Measurements from ENCODE around the gene PILRA. TPM values are rescaled to one million over a fixed set of nuclear protein-coding genes. Genes with fewer than 3 reads are reported as not detected.

Gene PILRA
- total RNA-seq, 1 donor from 2014 or later, result not detected

DNA sequence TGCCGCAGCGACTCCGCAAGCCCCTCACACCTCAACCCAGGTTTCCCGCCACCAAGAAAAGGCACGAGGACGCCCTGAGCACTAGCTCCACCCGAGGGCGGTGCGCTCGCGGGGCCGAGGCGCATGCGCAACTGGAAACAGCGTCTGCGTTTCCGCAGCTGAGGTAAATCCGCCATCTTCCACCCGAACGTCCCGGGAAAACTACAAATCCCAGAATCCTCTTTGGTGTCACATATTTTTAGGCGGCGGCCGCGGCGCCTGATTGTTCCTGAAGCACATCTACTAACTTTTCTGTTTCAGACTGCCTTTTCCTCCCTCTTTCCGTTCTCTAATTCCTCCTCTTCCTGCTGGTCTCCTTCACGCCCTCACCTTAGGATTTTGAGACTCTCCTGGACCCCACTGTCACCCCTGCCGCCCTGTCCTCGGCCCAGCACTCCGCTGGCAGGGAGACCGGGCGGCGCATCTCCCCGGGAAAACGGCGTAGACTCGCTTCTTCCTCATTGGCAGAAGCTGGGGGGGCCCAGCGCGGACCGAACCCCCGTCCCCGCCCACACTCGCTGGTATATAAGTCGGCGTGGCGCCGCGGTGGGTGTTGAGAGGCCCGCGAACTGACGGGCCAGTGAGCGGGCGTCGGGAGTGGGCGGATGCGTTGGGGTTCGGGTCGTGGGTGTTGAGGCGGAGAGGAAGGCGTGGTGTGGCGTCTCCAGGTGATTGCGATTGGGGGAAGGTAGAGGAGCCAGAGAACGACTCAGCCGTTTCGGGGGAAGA, 55.1 kb downstream of the PILRA start, which contains the start of gene ZCWPW1:
TSS of gene ZCWPW1 (minus strand) at position 505 of the 768 bp plus-strand sequence. CDS start 8,054 bp downstream, outside the sequence.
- FAIRE-seq, result no peak
- Histone ChIP-seq H3K36me3 (ENCODE audit: control insufficient read depth, insufficient read depth, low read length) (peaks cover 8% of the 10 kb centered on the region), H3K4me3 (ENCODE audit: low read depth, low read length) (peak within 1 kb of the TSS; percentile 94), H3K27me3 (ENCODE audit: control insufficient read depth, insufficient read depth, low read length) (no peaks in the 10 kb centered on the region)
- TF ChIP-seq, protein P1, sequence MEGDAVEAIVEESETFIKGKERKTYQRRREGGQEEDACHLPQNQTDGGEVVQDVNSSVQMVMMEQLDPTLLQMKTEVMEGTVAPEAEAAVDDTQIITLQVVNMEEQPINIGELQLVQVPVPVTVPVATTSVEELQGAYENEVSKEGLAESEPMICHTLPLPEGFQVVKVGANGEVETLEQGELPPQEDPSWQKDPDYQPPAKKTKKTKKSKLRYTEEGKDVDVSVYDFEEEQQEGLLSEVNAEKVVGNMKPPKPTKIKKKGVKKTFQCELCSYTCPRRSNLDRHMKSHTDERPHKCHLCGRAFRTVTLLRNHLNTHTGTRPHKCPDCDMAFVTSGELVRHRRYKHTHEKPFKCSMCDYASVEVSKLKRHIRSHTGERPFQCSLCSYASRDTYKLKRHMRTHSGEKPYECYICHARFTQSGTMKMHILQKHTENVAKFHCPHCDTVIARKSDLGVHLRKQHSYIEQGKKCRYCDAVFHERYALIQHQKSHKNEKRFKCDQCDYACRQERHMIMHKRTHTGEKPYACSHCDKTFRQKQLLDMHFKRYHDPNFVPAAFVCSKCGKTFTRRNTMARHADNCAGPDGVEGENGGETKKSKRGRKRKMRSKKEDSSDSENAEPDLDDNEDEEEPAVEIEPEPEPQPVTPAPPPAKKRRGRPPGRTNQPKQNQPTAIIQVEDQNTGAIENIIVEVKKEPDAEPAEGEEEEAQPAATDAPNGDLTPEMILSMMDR (IDR thresholded peaks at IDR 0.05; ENCODE audit: insufficient read depth, low read length, severe bottlenecking), result no peak
- DNase-seq (ENCODE audit: low read depth), result peak; percentile 93

DNA sequence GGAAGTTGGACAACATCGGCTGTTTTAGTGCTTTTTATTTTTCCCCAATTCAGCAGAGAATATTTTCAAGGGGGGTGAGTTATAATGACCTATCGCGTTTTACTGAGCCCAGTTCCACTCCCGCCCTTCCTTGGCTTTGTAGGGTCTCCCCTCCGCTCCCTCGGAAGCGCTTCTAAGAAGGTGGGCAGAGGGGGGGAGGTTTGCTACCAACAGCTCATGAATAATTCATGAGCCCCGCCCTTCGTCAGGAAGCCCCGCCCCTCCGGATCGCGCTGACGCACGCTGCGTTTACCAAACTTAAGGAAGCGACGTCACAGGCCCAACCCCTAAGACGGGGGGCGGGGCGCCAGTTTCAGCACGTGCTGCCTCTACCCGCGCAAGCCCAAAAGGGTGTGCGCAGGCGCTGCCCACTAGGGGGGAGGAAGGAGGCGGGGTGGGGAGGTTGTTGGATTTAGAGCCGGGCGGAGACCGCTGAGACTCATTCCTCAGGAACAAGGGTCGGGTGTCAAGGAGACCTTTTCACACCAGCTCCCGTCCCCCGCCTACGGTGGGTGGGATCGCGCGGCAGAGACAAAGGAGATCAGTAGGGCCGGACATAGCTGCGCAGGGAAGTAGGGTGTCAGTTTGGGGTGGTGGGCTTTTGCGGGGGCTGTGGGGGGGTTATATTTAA, 55.8 kb downstream of the PILRA start:
- TF ChIP-seq, protein P1 (IDR thresholded peaks at IDR 0.05; ENCODE audit: insufficient read depth, low read length, severe bottlenecking), result no peak
- H3K36me3 ChIP-seq (ENCODE audit: control insufficient read depth, insufficient read depth, low read length), result peaks cover 11% of the 10 kb centered on the region
- no peak for FAIRE-seq
- peak overlapping the region; percentile 94 for H3K4me3 ChIP-seq (ENCODE audit: low read depth, low read length)
- DNase-seq (ENCODE audit: low read depth), result peak; percentile 97
- H3K27me3 ChIP-seq (ENCODE audit: control insufficient read depth, insufficient read depth, low read length), result no peaks in the 10 kb centered on the region

DNA sequence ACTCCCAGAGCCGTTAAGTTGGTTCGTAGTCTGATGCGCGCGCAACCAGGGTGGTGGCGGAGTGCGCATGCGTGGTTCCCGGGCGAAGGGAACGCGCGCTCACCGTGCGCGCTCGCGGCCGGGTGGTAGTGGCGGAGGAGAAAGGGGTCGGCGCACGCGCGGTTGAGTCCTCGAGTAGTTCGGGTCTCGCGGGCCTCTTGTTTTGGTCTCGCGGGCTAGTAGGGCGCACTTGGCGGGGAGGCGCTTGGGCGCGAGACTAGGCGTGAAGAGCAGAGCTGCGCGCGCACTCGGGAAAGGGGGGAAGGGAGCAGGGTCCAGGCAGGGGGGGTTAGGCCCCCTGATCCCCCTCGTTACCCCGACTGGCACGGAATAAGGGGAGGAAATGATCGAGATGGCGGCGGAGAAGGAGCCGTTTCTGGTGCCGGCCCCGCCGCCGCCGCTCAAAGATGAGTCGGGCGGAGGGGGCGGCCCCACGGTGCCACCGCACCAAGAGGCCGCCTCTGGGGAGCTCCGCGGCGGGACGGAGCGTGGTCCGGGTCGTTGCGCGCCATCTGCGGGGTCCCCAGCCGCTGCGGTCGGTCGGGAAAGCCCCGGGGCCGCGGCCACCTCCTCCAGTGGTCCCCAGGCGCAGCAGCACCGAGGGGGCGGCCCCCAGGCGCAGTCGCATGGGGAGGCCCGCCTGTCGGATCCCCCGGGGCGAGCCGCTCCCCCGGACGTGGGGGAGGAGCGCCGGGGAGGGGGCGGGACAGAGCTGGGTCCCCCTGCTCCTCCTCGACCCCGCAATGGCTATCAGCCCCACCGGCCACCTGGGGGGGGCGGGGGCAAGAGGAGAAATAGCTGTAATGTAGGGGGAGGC, 56.6 kb downstream of the PILRA start, which contains the start of gene MEPCE:
TSS of gene MEPCE (plus strand) at position 195 of the 856 bp plus-strand sequence. CDS start at position 383, 188 bp downstream.
- no peaks in the 10 kb centered on the region for H3K27me3 ChIP-seq (ENCODE audit: control insufficient read depth, insufficient read depth, low read length)

DNA sequence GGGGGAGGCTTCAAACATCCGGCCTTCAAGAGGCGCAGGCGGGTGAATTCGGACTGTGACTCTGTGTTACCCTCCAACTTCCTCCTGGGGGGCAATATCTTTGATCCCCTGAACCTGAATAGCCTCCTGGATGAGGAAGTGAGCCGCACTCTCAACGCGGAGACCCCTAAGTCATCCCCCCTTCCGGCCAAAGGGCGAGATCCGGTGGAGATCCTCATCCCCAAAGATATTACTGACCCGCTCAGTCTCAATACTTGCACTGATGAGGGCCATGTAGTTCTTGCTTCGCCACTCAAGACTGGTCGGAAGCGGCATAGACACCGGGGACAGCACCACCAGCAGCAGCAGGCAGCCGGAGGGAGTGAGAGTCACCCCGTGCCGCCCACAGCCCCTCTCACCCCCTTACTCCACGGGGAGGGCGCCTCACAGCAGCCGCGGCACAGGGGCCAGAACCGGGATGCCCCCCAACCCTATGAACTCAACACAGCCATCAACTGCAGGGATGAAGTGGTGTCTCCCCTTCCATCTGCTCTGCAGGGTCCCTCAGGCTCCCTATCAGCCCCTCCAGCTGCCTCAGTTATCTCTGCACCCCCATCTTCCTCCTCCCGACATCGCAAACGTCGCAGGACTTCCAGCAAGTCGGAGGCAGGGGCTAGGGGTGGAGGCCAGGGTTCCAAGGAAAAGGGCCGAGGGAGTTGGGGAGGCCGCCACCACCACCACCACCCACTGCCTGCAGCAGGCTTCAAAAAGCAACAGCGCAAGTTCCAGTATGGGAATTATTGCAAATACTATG, 57.4 kb downstream of the PILRA start:
- no peak for DNase-seq (ENCODE audit: low read depth)
- no peaks in the 10 kb centered on the region for H3K27me3 ChIP-seq (ENCODE audit: control insufficient read depth, insufficient read depth, low read length)
- no peak for FAIRE-seq
- TF ChIP-seq, protein P1 (IDR thresholded peaks at IDR 0.05; ENCODE audit: insufficient read depth, low read length, severe bottlenecking), result no peak
- peak overlapping the region; percentile 94 for H3K4me3 ChIP-seq (ENCODE audit: low read depth, low read length)
- H3K36me3 ChIP-seq (ENCODE audit: control insufficient read depth, insufficient read depth, low read length), result peaks cover 11% of the 10 kb centered on the region

More for the DNA sequence above, 56.6 kb downstream of the PILRA start, which contains the start of gene MEPCE:
- Histone ChIP-seq H3K4me3 (ENCODE audit: low read depth, low read length) (peak within 1 kb of the TSS; percentile 94), H3K36me3 (ENCODE audit: control insufficient read depth, insufficient read depth, low read length) (peaks cover 11% of the 10 kb centered on the region)
- FAIRE-seq (no peak), DNase-seq (ENCODE audit: low read depth) (peak; percentile 74)
- TF ChIP-seq, protein P1 (IDR thresholded peaks at IDR 0.05; ENCODE audit: insufficient read depth, low read length, severe bottlenecking), result no peak

DNA sequence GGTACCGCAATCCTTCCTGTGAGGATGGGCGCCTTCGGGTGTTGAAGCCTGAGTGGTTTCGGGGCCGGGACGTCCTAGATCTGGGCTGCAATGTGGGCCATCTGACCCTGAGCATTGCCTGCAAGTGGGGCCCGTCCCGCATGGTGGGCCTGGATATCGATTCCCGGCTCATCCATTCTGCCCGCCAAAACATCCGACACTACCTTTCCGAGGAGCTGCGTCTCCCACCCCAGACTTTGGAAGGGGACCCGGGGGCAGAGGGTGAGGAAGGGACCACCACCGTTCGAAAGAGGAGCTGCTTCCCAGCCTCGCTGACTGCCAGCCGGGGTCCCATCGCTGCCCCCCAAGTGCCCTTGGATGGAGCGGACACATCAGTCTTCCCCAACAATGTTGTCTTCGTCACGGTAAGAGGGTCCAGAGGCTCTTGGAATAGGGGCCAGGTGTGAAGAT, 58.0 kb downstream of the PILRA start:
- TF ChIP-seq, protein P1 (IDR thresholded peaks at IDR 0.05; ENCODE audit: insufficient read depth, low read length, severe bottlenecking), result no peak
- no peak for DNase-seq (ENCODE audit: low read depth)
- Histone ChIP-seq H3K36me3 (ENCODE audit: control insufficient read depth, insufficient read depth, low read length) (peaks cover 11% of the 10 kb centered on the region), H3K27me3 (ENCODE audit: control insufficient read depth, insufficient read depth, low read length) (no peaks in the 10 kb centered on the region), H3K4me3 (ENCODE audit: low read depth, low read length) (no peak overlapping the region)
- FAIRE-seq, result no peak
